BE2C (cell line): ENCODE data around the gene CDK2AP2.

Experiments
- DNase-seq: peaks from one replicate; pipeline ENCODE4 v3.0.0-alpha.2; 2020
- H3K27me3 ChIP-seq: fragments of 250-450 bp; sonication (Bioruptor Pico); 2 replicates; pipeline ENCODE4 v1.5.1; 2020; ENCODE audit warnings: mild to moderate bottlenecking
- H3K36me3 ChIP-seq: fragments of 250-450 bp; sonication (Bioruptor Pico); 2 replicates; pipeline ENCODE4 v1.5.1; 2020; ENCODE audit warnings: mild to moderate bottlenecking
- H3K4me1 ChIP-seq: fragments of 250-450 bp; sonication (Bioruptor Pico); 2 replicates; pipeline ENCODE4 v1.5.1; 2020
- H3K4me3 ChIP-seq: 2 replicates; pipeline ENCODE4 v1.5.1; 2011; ENCODE audit warnings: low read depth, low read length
- H3K9me3 ChIP-seq: fragments of 250-450 bp; sonication (Bioruptor Pico); 2 replicates; pipeline ENCODE4 v1.5.1; 2020
- TF ChIP-seq, protein P1 (sequence below): IDR thresholded peaks from 2 replicates; pipeline ENCODE4 v1.5.1; 2012; ENCODE audit warnings: mild to moderate bottlenecking, low read depth, low read length

The CDK2AP2 gene

DNA sequence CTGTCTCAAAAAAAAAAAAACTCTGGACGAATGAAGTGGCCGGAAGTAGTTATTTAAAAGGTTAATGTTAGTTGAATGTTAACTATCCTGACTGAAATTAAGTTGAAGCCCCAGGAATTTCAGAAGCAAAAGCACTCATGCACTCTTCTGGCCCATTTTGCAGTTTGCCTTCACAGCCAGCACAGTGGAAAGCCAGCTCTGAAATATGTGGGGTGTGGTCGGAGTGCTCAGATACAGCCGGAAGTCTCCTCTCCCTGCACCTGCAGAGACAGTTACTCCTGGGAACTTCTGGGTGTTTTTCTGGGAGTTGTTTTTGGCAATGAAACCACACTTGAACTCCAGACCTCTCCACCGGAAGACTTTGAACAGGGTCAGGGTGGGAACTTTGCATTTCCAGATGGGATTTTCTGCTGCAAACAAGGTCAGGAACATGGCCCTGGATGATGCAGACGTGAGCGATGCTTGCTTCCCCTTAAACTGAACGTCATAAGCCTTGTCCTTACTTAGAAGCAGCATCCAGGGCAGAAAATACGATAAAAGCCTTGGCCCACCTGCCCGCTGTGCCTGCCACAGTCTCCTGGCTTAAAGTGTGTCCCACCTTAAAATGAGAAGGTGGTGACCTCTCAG is 36.8 kb upstream of the CDK2AP2 start:
- H3K4me3 ChIP-seq = no peak overlapping the region
- no peaks in the 10 kb centered on the region for H3K36me3 ChIP-seq
- TF ChIP-seq, protein P1, sequence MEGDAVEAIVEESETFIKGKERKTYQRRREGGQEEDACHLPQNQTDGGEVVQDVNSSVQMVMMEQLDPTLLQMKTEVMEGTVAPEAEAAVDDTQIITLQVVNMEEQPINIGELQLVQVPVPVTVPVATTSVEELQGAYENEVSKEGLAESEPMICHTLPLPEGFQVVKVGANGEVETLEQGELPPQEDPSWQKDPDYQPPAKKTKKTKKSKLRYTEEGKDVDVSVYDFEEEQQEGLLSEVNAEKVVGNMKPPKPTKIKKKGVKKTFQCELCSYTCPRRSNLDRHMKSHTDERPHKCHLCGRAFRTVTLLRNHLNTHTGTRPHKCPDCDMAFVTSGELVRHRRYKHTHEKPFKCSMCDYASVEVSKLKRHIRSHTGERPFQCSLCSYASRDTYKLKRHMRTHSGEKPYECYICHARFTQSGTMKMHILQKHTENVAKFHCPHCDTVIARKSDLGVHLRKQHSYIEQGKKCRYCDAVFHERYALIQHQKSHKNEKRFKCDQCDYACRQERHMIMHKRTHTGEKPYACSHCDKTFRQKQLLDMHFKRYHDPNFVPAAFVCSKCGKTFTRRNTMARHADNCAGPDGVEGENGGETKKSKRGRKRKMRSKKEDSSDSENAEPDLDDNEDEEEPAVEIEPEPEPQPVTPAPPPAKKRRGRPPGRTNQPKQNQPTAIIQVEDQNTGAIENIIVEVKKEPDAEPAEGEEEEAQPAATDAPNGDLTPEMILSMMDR = no peak
- no peaks in the 10 kb centered on the region for H3K4me1 ChIP-seq
- DNase-seq = no peak
- H3K27me3 ChIP-seq = no peaks in the 10 kb centered on the region
- H3K9me3 ChIP-seq = no peaks in the 10 kb centered on the region

DNA sequence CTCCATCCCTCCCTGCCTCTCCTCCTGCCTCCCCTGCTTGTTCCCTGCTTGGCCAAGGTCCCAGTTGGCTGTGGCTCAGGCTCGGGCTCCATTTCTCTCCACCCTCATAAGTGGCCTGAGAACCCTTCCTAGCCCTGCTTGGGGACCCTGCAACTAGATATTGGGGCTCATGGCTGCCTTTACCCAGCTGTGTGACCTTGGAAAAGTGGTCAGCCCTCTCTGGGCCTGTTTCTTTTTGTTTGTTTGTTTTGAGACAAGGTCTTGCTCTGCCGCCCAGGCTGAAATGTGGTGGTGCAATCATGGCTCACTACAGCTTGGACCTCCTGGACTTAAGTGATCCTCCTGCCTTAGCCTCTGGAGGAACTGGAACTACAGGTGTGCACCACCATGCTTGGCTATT is 35.6 kb upstream of the CDK2AP2 start:
- Histone ChIP-seq H3K27me3 (no peaks in the 10 kb centered on the region), H3K4me3 (no peak overlapping the region), H3K9me3 (no peaks in the 10 kb centered on the region; the same call in 1 of the 2 replicates), H3K4me1 (no peaks in the 10 kb centered on the region), H3K36me3 (no peaks in the 10 kb centered on the region)
- TF ChIP-seq, protein P1 = no peak
- DNase-seq = no peak

DNA sequence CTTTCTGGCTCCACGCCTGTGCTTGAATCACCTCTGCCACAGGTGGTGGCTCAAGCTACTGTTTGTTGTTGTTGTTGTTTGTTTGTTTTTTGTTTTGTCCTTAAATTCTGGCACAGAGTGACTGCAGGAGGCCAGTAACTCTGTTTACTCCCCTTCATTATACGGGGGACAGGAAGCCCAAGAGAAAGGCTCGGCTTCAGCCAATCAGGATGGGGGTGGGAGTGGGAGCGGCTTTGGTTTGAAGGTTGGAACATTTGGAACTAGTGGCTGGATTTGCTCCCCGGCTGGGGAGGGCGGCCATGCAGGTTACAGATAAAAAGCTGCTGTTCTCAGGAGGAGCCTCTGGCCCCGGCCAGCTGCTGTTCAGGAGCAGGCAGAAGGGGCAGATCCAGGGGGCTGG is 35.0 kb upstream of the CDK2AP2 start:
- Histone ChIP-seq H3K27me3 (no peaks in the 10 kb centered on the region), H3K9me3 (no peaks in the 10 kb centered on the region; the same call in 1 of the 2 replicates), H3K4me1 (no peaks in the 10 kb centered on the region), H3K4me3 (no peak overlapping the region), H3K36me3 (no peaks in the 10 kb centered on the region)
- no peak for DNase-seq
- TF ChIP-seq, protein P1 = no peak

DNA sequence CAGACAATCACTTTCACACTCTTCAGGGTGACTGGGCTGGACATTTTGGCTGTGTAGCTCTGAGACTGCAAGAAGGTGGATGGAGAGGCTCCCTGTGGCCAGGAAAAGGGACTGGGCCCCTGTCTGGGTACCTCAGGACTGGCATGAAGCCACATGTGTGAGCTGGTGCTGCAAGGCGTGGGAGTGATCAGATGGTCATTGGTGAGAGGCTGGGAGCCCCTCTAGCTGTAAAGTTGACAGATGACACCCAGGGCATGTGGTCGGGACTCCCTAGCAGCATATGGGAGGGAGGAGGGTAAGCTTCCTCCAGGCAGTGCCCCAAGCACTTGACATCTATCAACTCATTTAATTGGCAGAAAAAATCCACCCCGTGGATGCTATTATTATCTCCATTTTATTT is 34.2 kb upstream of the CDK2AP2 start:
- TF ChIP-seq, protein P1 = no peak
- H3K27me3 ChIP-seq = no peaks in the 10 kb centered on the region
- H3K4me3 ChIP-seq = no peak overlapping the region
- no peaks in the 10 kb centered on the region for H3K36me3 ChIP-seq
- no peak for DNase-seq
- no peaks in the 10 kb centered on the region for H3K4me1 ChIP-seq
- H3K9me3 ChIP-seq = no peaks in the 10 kb centered on the region; the same call in 1 of the 2 replicates

DNA sequence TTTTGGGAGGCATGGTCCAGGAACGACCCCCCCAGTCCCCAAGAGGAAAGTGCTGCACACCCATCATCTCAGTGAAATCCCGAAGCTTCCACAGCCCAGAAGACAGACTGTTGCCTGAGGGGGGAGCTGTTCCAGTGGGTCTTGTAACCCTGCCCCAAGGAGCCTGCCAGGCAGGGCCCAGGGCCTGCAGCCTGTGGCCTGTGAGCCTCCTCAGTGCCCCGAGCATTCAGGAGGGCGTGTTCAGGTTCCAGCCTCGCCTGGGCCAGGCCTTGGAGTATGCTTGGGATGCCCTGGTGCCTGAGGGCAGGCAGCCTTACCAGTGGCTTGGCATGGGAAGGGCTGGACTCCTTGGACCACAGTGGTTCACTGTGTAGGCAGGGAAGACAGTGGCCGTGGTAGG is 33.2 kb upstream of the CDK2AP2 start:
- H3K4me1 ChIP-seq = no peaks in the 10 kb centered on the region
- H3K27me3 ChIP-seq = no peaks in the 10 kb centered on the region
- TF ChIP-seq, protein P1 = no peak
- no peaks in the 10 kb centered on the region for H3K36me3 ChIP-seq
- no peaks in the 10 kb centered on the region; the same call in 1 of the 2 replicates for H3K9me3 ChIP-seq
- H3K4me3 ChIP-seq = no peak overlapping the region
- DNase-seq = no peak

DNA sequence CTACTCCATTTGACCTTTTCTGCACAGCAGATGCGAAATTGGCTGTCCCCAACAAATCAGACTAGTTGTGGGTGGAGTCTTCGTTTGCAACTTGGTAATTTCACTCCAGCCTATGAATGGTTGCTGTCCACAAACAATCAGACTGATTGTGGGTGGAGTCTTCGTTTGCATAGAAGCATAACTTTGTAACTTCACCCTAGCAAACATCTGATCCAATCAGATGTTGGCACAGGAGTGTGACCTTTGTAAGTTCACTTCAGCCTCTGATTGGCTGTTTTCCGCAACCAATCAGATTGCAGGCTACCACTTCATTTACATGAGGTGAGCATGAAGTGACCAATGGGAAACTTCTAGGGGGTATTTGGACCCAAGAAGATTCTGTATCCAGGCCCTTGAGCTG is 31.6 kb upstream of the CDK2AP2 start:
- DNase-seq = no peak
- H3K36me3 ChIP-seq = no peaks in the 10 kb centered on the region
- H3K27me3 ChIP-seq = no peaks in the 10 kb centered on the region
- TF ChIP-seq, protein P1 = no peak
- no peaks in the 10 kb centered on the region; the same call in 1 of the 2 replicates for H3K9me3 ChIP-seq
- H3K4me3 ChIP-seq = no peak overlapping the region
- no peaks in the 10 kb centered on the region for H3K4me1 ChIP-seq
